ENCODE measurements around the gene FIZ1.

Gene FIZ1

GRCh38 chr19:55622242-55622969 is 23.1 kb upstream of the FIZ1 start:
- ChIA-PET CTCF (interaction anchor here (1.3 to 7.6 kb wide), 5 partner anchors 10 to 117 kb away, joined by 3 to 74 read pairs (median 35); no protein-coding TSS in a partner anchor), POLR2A (interaction anchor here (0.8 kb wide), 1 partner anchor 23 kb away, joined by 3 read pairs; the partner anchor contains the start of gene FIZ1)

DNA sequence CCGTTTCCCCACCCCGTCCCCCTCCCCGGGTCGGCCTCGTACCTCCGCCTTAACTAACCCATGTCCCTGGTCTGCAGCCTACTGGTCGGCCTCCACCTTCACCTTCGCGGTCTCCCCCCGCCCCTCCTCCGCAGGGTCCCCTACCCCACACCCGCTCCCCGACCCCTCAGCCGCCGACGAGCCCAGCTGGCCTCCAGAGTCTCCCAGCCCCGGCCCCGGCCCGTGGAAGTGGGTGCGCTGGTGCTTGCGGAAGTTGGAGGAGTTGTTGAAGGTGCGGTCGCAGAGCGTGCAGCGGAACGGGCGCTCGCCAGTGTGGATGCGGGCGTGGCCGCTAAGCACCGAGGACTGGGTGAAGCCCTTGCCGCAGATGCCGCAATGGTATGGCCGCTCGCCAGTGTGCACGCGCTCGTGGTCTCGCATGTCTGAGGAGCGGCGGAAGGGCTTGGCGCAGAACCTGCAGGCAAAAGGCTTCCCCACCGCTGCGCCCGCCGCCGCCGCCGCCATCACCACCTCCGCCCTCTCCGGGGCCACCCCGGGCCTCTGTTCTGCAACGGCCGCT is 22.4 kb upstream of the FIZ1 start:
- CTCF ChIA-PET, result interaction anchor here (1.3 to 5.4 kb wide), 3 partner anchors 9 to 11 kb away, joined by 3 to 53 read pairs (median 10); no protein-coding TSS in a partner anchor
- TF ChIP-seq CTCF (IDR thresholded peaks at IDR 0.05; ENCODE audit: insufficient read depth, low read length, missing control alignments), result no peak
- no peak overlapping the region for H3K4me3 ChIP-seq (ENCODE audit: low read depth, low read length)
- DNase-seq (ENCODE audit: low read depth, low spot score), result no peak
- POLR2A ChIA-PET, result interaction anchor here (0.8 to 0.9 kb wide), 2 partner anchors 23 to 127 kb away, joined by 3 read pairs; partner anchors contain the start of gene FIZ1

More at GRCh38 chr19:55622242-55622969, 23.1 kb upstream of the FIZ1 start:
- no peak for DNase-seq (ENCODE audit: low read depth, low spot score)
- TF ChIP-seq CTCF (IDR thresholded peaks at IDR 0.05; ENCODE audit: insufficient read depth, low read length, missing control alignments), result no peak
- no peak overlapping the region for H3K4me3 ChIP-seq (ENCODE audit: low read depth, low read length)

DNA sequence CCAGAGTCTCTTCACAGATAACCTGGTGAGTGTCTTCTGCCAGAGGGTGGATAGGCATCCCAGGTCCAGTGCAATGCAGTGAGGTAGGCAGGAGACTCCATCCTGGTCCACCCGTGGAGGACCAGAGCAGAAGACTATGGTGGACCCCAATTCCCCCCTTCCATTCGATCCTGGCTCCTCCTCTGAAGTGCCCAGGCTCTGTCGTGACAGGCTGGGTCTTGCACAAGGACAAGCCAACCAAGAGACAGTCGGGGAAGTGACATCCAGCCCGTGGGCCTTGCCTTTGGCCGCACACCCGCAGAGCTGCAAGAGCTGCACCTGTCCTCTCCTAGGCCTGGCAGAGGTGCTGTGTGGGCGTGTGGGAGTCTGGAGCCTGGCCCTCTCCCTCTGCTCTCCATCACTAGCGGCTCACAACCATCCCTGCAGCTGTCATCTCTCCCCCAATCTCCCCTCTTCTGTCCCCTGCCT is 21.9 kb upstream of the FIZ1 start:
- ChIA-PET POLR2A (interaction anchor here (0.9 kb wide), 1 partner anchor 127 kb away, joined by 3 read pairs; no protein-coding TSS in a partner anchor), CTCF (interaction anchor here (1.4 to 5.4 kb wide), 3 partner anchors 11 to 153 kb away, joined by 5 to 53 read pairs (median 43); partner anchors contain the start of gene ZNF865)
- TF ChIP-seq CTCF (IDR thresholded peaks at IDR 0.05; ENCODE audit: insufficient read depth, low read length, missing control alignments), result no peak
- H3K4me3 ChIP-seq (ENCODE audit: low read depth, low read length), result no peak overlapping the region
- no peak for DNase-seq (ENCODE audit: low read depth, low spot score)

DNA sequence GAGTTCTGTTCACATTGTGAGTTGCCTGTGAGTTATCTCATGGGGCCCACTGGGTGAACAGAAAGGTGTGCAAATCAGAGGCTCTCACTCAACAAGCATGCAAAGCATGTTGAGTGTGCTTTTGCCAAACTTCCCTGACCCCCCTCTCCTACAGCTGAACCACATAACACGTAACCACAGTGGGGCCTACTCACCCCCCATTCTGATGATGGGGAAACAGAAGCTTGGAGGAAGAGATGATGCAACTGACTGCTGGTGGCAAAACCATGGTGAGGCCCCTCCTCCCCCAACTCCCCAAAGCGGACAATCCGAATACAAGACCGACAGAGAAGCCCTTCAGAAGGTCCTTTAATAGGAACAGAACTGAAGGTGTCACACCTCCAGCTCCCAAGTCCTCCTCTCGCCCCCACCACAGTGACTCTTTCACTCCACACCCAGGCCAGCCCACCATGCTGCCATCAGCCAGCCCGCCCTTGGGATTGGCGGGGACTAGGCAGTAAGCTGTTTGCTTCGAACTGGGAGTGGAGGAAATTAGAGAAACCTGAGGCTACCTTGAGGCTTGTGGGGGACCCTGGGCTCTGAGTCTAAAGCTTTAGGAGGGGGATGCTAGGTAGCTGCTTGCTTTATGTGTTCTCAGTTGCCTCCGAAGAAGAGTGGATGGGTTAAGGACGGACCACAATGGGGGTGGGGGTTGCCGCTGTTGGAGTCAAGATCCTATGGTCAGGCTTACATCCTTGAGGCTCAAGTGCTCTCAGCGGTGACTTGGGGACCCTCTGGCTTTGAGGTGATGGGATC is 21.3 kb upstream of the FIZ1 start:
- POLR2A ChIA-PET, result interaction anchor here (0.9 kb wide), 1 partner anchor 126 kb away, joined by 3 read pairs; no protein-coding TSS in a partner anchor
- H3K4me3 ChIP-seq (ENCODE audit: low read depth, low read length), result no peak overlapping the region
- CTCF ChIA-PET, result interaction anchor here (1.4 to 5.4 kb wide), 4 partner anchors 12 to 153 kb away, joined by 5 to 53 read pairs (median 28); partner anchors contain the start of gene ZNF865
- TF ChIP-seq CTCF (IDR thresholded peaks at IDR 0.05; ENCODE audit: insufficient read depth, low read length, missing control alignments), result no peak
- no peak for DNase-seq (ENCODE audit: low read depth, low spot score)

DNA sequence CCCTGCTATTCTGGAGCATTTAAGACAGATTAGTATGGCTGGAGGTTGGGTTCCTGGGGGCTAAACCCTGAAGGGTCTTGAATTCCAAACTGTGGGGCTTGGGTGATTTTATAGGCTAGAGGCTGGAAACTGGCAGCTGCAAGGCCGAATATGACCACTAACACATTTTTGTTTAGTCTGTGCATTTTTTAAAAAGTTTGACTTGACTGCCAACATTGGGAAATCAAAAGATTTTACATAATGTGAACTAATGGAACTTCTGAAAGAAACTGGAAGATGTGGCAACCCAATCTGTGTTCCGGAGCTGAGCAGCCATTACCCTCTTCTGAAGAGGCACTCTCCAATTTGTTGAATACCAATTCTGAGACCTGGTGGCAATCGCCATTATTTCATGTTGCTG is 20.0 kb upstream of the FIZ1 start:
- CTCF ChIA-PET, result interaction anchor here (1.8 to 5.4 kb wide), 4 partner anchors 12 to 115 kb away, joined by 5 to 53 read pairs (median 28); partner anchors contain the start of gene ZNF865
- TF ChIP-seq CTCF (IDR thresholded peaks at IDR 0.05; ENCODE audit: insufficient read depth, low read length, missing control alignments), result no peak
- no peak overlapping the region for H3K4me3 ChIP-seq (ENCODE audit: low read depth, low read length)
- no peak for DNase-seq (ENCODE audit: low read depth, low spot score)
- POLR2A ChIA-PET, result interaction anchor here (0.6 kb wide), 1 partner anchor 13 kb away, joined by 3 read pairs; no protein-coding TSS in a partner anchor
